Measurements from ENCODE around the gene ENTPD8.
"Not testable (repeated sequence)": the region's sequence is repeated elsewhere in the genome, so short reads cannot be mapped to it uniquely, and the experiment has no call there.

Gene ENTPD8

GRCh38 chr9:137458194-137459151, 17.3 kb upstream of the ENTPD8 start:
- no peak for DNase-seq

GRCh38 chr9:137457406-137458193, 16.4 kb upstream of the ENTPD8 start:
- no peak for DNase-seq

- DNase-seq: no peak
Measured at GRCh38 chr9:137456864-137457405, 15.8 kb upstream of the ENTPD8 start.

GRCh38 chr9:137456061-137456863, 15.1 kb upstream of the ENTPD8 start:
- DNase-seq: no peak

- DNase-seq: no peak
Measured at GRCh38 chr9:137455359-137455991, 14.3 kb upstream of the ENTPD8 start.

- DNase-seq: no peak
Measured at GRCh38 chr9:137454597-137455358, 13.6 kb upstream of the ENTPD8 start.

- peak; percentile 47 for DNase-seq
Measured at GRCh38 chr9:137454145-137454596, 13.0 kb upstream of the ENTPD8 start.

GRCh38 chr9:137453643-137454081, 12.5 kb upstream of the ENTPD8 start:
- DNase-seq: peak; percentile 61

GRCh38 chr9:137452761-137453642, 11.8 kb upstream of the ENTPD8 start:
- no peak for DNase-seq

- DNase-seq: no peak
Measured at GRCh38 chr9:137452006-137452760, 11.0 kb upstream of the ENTPD8 start.

- not testable (repeated sequence) for DNase-seq
Measured at GRCh38 chr9:137451264-137452005, 10.3 kb upstream of the ENTPD8 start.

GRCh38 chr9:137450539-137451222, 9.5 kb upstream of the ENTPD8 start:
- DNase-seq: peak; percentile 54

- peak; percentile 48 for DNase-seq
Measured at GRCh38 chr9:137449931-137450538, 8.9 kb upstream of the ENTPD8 start.

GRCh38 chr9:137449081-137449844, 8.1 kb upstream of the ENTPD8 start:
- DNase-seq: peak; percentile 32

GRCh38 chr9:137448602-137448962, 7.4 kb upstream of the ENTPD8 start:
- peak; percentile 4 for DNase-seq

- peak; percentile 2 for DNase-seq
Measured at GRCh38 chr9:137447722-137448601, 6.8 kb upstream of the ENTPD8 start.

Measured in CD4-positive, alpha-beta T cell treated with Interleukin-17A for 4 hours (primary cell).